GM23248 (cell line): Measurements from ENCODE around the gene TNFAIP3. TPM values are rescaled to one million over a fixed set of nuclear protein-coding genes. Genes with fewer than 3 reads are reported as not detected.

Experiments
- DNase-seq: peaks from one replicate; pipeline ENCODE4 v3.0.0-alpha.2; 2015
- H2AFZ ChIP-seq: fragments of 200-600 bp; sonication (generic); 2 replicates; pipeline ENCODE4 v1.6.1; 2016; ENCODE audit warnings: antibody characterized with exemption
- H3F3A ChIP-seq: fragments of 200-600 bp; sonication (generic); 2 replicates; pipeline ENCODE4 v1.6.1; 2016; ENCODE audit warnings: mild to moderate bottlenecking, antibody characterized with exemption, mixed run types; ENCODE audit not compliant: insufficient read depth
- H3K27ac ChIP-seq: fragments of 200-600 bp; sonication (generic); 2 replicates; pipeline ENCODE4 v1.5.1; 2016; ENCODE audit warnings: mild to moderate bottlenecking
- H3K27me3 ChIP-seq: fragments of 200-600 bp; sonication (generic); replicated peaks from 2 replicates; pipeline ENCODE4 v1.6.1; 2016; ENCODE audit warnings: mild to moderate bottlenecking; ENCODE audit not compliant: insufficient read depth
- H3K36me3 ChIP-seq: fragments of 200-600 bp; sonication (generic); 2 replicates; pipeline ENCODE4 v1.6.1; 2016; ENCODE audit warnings: low read depth, mild to moderate bottlenecking
- H3K4me1 ChIP-seq: fragments of 200-600 bp; sonication (generic); 2 replicates; pipeline ENCODE4 v1.6.1; 2016; ENCODE audit warnings: mild to moderate bottlenecking; ENCODE audit not compliant: insufficient read depth
- H3K4me2 ChIP-seq: fragments of 200-600 bp; sonication (generic); one replicate; pipeline ENCODE4 v1.6.1; 2016; ENCODE audit warnings: mild to moderate bottlenecking; ENCODE audit not compliant: unreplicated experiment
- H3K4me3 ChIP-seq: fragments of 200-600 bp; sonication (generic); 2 replicates; pipeline ENCODE4 v1.5.1; 2016; ENCODE audit warnings: mild to moderate bottlenecking
- H3K79me2 ChIP-seq: fragments of 200-600 bp; sonication (generic); 2 replicates; pipeline ENCODE4 v1.6.1; 2016; ENCODE audit warnings: mild to moderate bottlenecking; ENCODE audit not compliant: insufficient read depth
- H3K9ac ChIP-seq: fragments of 200-600 bp; sonication (generic); 2 replicates; pipeline ENCODE4 v1.6.1; 2016; ENCODE audit warnings: mild to moderate bottlenecking
- H3K9me2 ChIP-seq: fragments of 200-600 bp; sonication (generic); 2 replicates; pipeline ENCODE4 v1.6.1; 2016; ENCODE audit warnings: mixed run types, mild to moderate bottlenecking, moderate library complexity; ENCODE audit not compliant: insufficient read depth
- H3K9me3 ChIP-seq: fragments of 200-600 bp; sonication (generic); one replicate; pipeline ENCODE4 v1.6.1; 2017; ENCODE audit warnings: low read depth
- H4K20me1 ChIP-seq: fragments of 200-600 bp; sonication (generic); 2 replicates; pipeline ENCODE4 v1.6.0; 2016; ENCODE audit not compliant: insufficient read depth
- EZH2 ChIP-seq: fragments of 200-600 bp; sonication (generic); IDR thresholded peaks from 2 replicates; pipeline ENCODE4 v1.6.1; 2018; ENCODE audit warnings: antibody characterized with exemption, mild to moderate bottlenecking; ENCODE audit not compliant: insufficient read depth, poor library complexity, severe bottlenecking
- EZH2phosphoT487 ChIP-seq: fragments of 200-600 bp; sonication (generic); IDR thresholded peaks from 2 replicates; pipeline ENCODE4 v1.6.1; 2018; ENCODE audit warnings: antibody characterized with exemption, moderate library complexity, mild to moderate bottlenecking, low read depth; ENCODE audit not compliant: insufficient read depth
- WGBS, 2 experiments: methylation state at CpG; one replicate each; pipeline ENCODE4 v1.1.6; 2015 to 2017; ENCODE audit warnings: low lambda C conversion rate in 2 of 2, low coverage in 1 of 2; ENCODE audit errors: missing lambda C conversion rate in 2 of 2; 5-methylcytosine and 5-hydroxymethylcytosine counted together
- in situ Hi-C: fragments of 300-500 bp; cut with MboI; formaldehyde crosslinking; loops from 2 replicates; pipeline ENCODE4 v1.15.0; 2020
- polyA plus RNA-seq: library from polyadenylated mRNA; unstranded; fragments of >200 nt; fragmentation: Nextera tagmentation; extraction: Ambion mirVana; gene quantifications from 2 replicates; pipeline ENCODE4 v1.2.1, GENCODE V29; 2016
- total RNA-seq: library from RNA; depleted of rRNA; stranded (reverse); fragments of >200 nt; shearing (Covaris generic); gene quantifications from 2 replicates; pipeline ENCODE4 v1.2.3, GENCODE V29; 2014

TNFAIP3 gene
- total and polyA plus RNA-seq, 2 experiments from 2014 or later: 2.7 to 6.3 TPM

DNA sequence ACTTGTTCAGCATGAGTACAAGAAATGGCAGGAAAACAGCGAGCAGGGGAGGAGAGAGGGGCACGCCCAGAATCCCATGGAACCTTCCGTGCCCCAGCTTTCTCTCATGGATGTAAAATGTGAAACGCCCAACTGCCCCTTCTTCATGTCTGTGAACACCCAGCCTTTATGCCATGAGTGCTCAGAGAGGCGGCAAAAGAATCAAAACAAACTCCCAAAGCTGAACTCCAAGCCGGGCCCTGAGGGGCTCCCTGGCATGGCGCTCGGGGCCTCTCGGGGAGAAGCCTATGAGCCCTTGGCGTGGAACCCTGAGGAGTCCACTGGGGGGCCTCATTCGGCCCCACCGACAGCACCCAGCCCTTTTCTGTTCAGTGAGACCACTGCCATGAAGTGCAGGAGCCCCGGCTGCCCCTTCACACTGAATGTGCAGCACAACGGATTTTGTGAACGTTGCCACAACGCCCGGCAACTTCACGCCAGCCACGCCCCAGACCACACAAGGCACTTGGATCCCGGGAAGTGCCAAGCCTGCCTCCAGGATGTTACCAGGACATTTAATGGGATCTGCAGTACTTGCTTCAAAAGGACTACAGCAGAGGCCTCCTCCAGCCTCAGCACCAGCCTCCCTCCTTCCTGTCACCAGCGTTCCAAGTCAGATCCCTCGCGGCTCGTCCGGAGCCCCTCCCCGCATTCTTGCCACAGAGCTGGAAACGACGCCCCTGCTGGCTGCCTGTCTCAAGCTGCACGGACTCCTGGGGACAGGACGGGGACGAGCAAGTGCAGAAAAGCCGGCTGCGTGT, 11.6 kb downstream of the TNFAIP3 start:
- peaks cover 12% of the 10 kb centered on the region for H3F3A ChIP-seq
- H3K4me2 ChIP-seq: no peak overlapping the region
- no peaks in the 10 kb centered on the region for H3K27me3 ChIP-seq
- no peak overlapping the region for H3K27ac ChIP-seq
- 64% methylated on average over 32 to 33 of the region's 33 CpGs for WGBS, 2 experiments
- no peak overlapping the region for H2AFZ ChIP-seq
- no peaks in the 10 kb centered on the region for H3K79me2 ChIP-seq
- H3K4me3 ChIP-seq: no peak overlapping the region
- H3K9me2 ChIP-seq: no peaks in the 10 kb centered on the region
- DNase-seq: no peak
- TF ChIP-seq EZH2 (no peak), EZH2phosphoT487 (no peak)
- H4K20me1 ChIP-seq: no peaks in the 10 kb centered on the region
- in situ Hi-C loops: no loop called here
- no peaks in the 10 kb centered on the region for H3K9me3 ChIP-seq
- H3K9ac ChIP-seq: no peak overlapping the region
- peaks cover 34% of the 10 kb centered on the region for H3K36me3 ChIP-seq
- peaks cover 19% of the 10 kb centered on the region for H3K4me1 ChIP-seq

- H4K20me1 ChIP-seq: no peaks in the 10 kb centered on the region
- H2AFZ ChIP-seq: no peak overlapping the region
- no peak overlapping the region for H3K9ac ChIP-seq
- H3K4me2 ChIP-seq: no peak overlapping the region
- peaks cover 34% of the 10 kb centered on the region for H3K36me3 ChIP-seq
- H3K4me3 ChIP-seq: no peak overlapping the region
- H3F3A ChIP-seq: peaks cover 10% of the 10 kb centered on the region; the same call in 1 of the 2 replicates
- 72 to 73% methylated on average over 7 of the region's 7 CpGs for WGBS, 2 experiments
- no peaks in the 10 kb centered on the region for H3K27me3 ChIP-seq
- H3K27ac ChIP-seq: no peak overlapping the region
- TF ChIP-seq EZH2 (no peak), EZH2phosphoT487 (no peak)
- no peaks in the 10 kb centered on the region for H3K79me2 ChIP-seq
- peaks cover 12% of the 10 kb centered on the region for H3K4me1 ChIP-seq
- in situ Hi-C loops: no loop called here
- H3K9me3 ChIP-seq: no peaks in the 10 kb centered on the region
- no peaks in the 10 kb centered on the region for H3K9me2 ChIP-seq
- no peak for DNase-seq
Measured at GRCh38 chr6:137879299-137879698, 12.2 kb downstream of the TNFAIP3 start.

GRCh38 chr6:137879885-137880745, 13.1 kb downstream of the TNFAIP3 start:
- Histone ChIP-seq H3K27me3 (no peaks in the 10 kb centered on the region), H3K4me1 (peaks cover 12% of the 10 kb centered on the region; the same call in 1 of the 2 replicates)
- in situ Hi-C loops: no loop called here

GRCh38 chr6:137880746-137881521, 13.9 kb downstream of the TNFAIP3 start:
- WGBS, 2 experiments: 89 to 92% methylated on average over 21 of the region's 21 CpGs
- DNase-seq: no peak
- peaks cover 28% of the 10 kb centered on the region for H3K36me3 ChIP-seq
- no peaks in the 10 kb centered on the region for H3K9me3 ChIP-seq
- H4K20me1 ChIP-seq: no peaks in the 10 kb centered on the region
- H3K79me2 ChIP-seq: no peaks in the 10 kb centered on the region
- no peaks in the 10 kb centered on the region for H3K27me3 ChIP-seq
- no peak overlapping the region for H3K9ac ChIP-seq
- no peak overlapping the region for H3K4me3 ChIP-seq
- no peak overlapping the region for H3K27ac ChIP-seq
- in situ Hi-C loops: no loop called here
- peaks cover 12% of the 10 kb centered on the region; the same call in 1 of the 2 replicates for H3K4me1 ChIP-seq
- no peak overlapping the region for H3K4me2 ChIP-seq
- H3F3A ChIP-seq: peaks cover 10% of the 10 kb centered on the region; the same call in 1 of the 2 replicates
- H3K9me2 ChIP-seq: no peaks in the 10 kb centered on the region
- TF ChIP-seq EZH2phosphoT487: no peak
- no peak for TF ChIP-seq EZH2
- H2AFZ ChIP-seq: no peak overlapping the region

More at GRCh38 chr6:137879885-137880745, 13.1 kb downstream of the TNFAIP3 start:
- no peaks in the 10 kb centered on the region for H3K9me3 ChIP-seq
- TF ChIP-seq EZH2phosphoT487 (no peak), EZH2 (no peak)
- H3K27ac ChIP-seq: no peak overlapping the region
- no peaks in the 10 kb centered on the region for H3K9me2 ChIP-seq
- H2AFZ ChIP-seq: no peak overlapping the region
- no peaks in the 10 kb centered on the region for H3K79me2 ChIP-seq
- DNase-seq: no peak
- peaks cover 34% of the 10 kb centered on the region for H3K36me3 ChIP-seq
- no peak overlapping the region for H3K9ac ChIP-seq
- WGBS, 2 experiments: 93 to 95% methylated on average over 13 of the region's 13 CpGs
- H3K4me3 ChIP-seq: no peak overlapping the region
- no peaks in the 10 kb centered on the region for H4K20me1 ChIP-seq
- peaks cover 10% of the 10 kb centered on the region; the same call in 1 of the 2 replicates for H3F3A ChIP-seq
- no peak overlapping the region for H3K4me2 ChIP-seq
